Tibial artery (tissue), 4 donors: Measurements from ENCODE around the gene IDH3B.

Experiments
- DNase-seq, 2 donors: peaks; one replicate each; pipeline ENCODE4 v3.0.0-alpha.2; 2019
- H3K27ac ChIP-seq, 2 donors: fragments of 200-600 bp; sonication (generic) in 1 of 2; 1 replicate in 1 of 2; 2 replicates in 1 of 2; pipeline ENCODE4 v1.5.1; 2018 to 2019; ENCODE audit warnings: mild to moderate bottlenecking in 1 of 2
- H3K27me3 ChIP-seq, 2 donors: fragments of 200-600 bp; sonication (generic) in 1 of 2; one replicate each; pipeline versions ENCODE4 v1.5.1 to v1.6.0; 2016 to 2019
- H3K36me3 ChIP-seq, 3 donors: fragments of 200-600 bp; sonication (generic) in 2 of 3; one replicate each; pipeline ENCODE4 v1.5.1; 2016 to 2019; ENCODE audit warnings: mild to moderate bottlenecking in 2 of 3
- H3K4me1 ChIP-seq, 4 donors: fragments of 200-600 bp; sonication (generic) in 2 of 4; 1 replicate in 3 of 4; 2 replicates in 1 of 4; pipeline ENCODE4 v1.5.1; 2016 to 2019
- H3K4me3 ChIP-seq, 2 donors: fragments of 200-600 bp; sonication (generic) in 1 of 2; 1 replicate in 1 of 2; 2 replicates in 1 of 2; pipeline ENCODE4 v1.5.1; 2018 to 2019; ENCODE audit warnings: mild to moderate bottlenecking in 2 of 2
- H3K9me3 ChIP-seq, 3 donors: fragments of 200-600 bp; sonication (generic) in 1 of 3; one replicate each; pipeline ENCODE4 v1.5.1; 2016 to 2019
- CTCF ChIP-seq, 2 experiments: fragments of 200-600 bp in 1 of 2; fragments of 450-650 bp in 1 of 2; IDR thresholded peaks; one replicate each; pipeline ENCODE4 v1.5.1; 2017 to 2019; ENCODE audit warnings: antibody characterized with exemption in 2 of 2, mild to moderate bottlenecking in 1 of 2, moderate library complexity in 1 of 2
- intact Hi-C: fragments of 100-400 bp; cut with DNase I; formaldehyde crosslinking; loops from one replicate; pipeline ENCODE4 v1.15.0; 2023; ENCODE audit warnings: low total_unique reads

Gene IDH3B

DNA sequence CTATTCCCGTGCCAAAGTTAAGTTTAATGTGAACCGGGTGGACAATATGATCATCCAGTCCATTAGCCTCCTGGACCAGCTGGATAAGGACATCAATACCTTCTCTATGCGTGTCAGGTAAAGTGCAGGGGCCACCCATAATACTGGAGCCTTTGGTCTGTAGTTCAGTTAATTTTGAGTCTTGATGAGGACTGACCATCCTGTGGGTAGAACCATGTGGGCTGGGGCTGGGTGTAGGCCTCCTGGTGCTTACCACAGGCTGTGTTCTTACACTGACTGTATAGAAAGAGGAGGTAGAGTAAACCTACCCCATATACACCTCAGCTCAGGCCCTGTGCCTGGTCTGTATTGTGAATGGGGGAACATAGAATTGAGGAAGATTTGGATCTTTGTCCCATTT, 9.2 kb downstream of the IDH3B start:
- no peaks in the 10 kb centered on the region for H3K27me3 ChIP-seq
- H3K9me3 ChIP-seq = no peaks in the 10 kb centered on the region
- peak in 1 of 2 donors; percentile 23 for DNase-seq
- H3K4me3 ChIP-seq = no peak overlapping the region
- no peak overlapping the region for H3K27ac ChIP-seq
- peaks cover 0 to 21% (median 13%) of the 10 kb centered on the region in 4 donors for H3K4me1 ChIP-seq
- H3K36me3 ChIP-seq = peaks cover 49 to 65% (median 58%) of the 10 kb centered on the region in 3 donors
- intact Hi-C loops = loop anchor here (5.0 to 10.0 kb wide), 3 partner anchors 130 to 1188 kb away; partner anchors contain the start of genes NSFL1C and SNRPB
- TF ChIP-seq CTCF (IDR thresholded peaks at IDR 0.05) = no peak

- DNase-seq = peak in 1 of 2 donors; percentile 11
- no peak for TF ChIP-seq CTCF (IDR thresholded peaks at IDR 0.05)
- H3K4me3 ChIP-seq = peak overlapping the region in 1 of 2 donors; percentile 66
- intact Hi-C loops = loop anchor here (5.0 to 10.0 kb wide), 3 partner anchors 130 to 1187 kb away; partner anchors contain the start of genes NSFL1C and SNRPB
- H3K4me1 ChIP-seq = peaks cover 0 to 21% (median 13%) of the 10 kb centered on the region in 4 donors
- no peaks in the 10 kb centered on the region for H3K9me3 ChIP-seq
- H3K27me3 ChIP-seq = no peaks in the 10 kb centered on the region
- H3K36me3 ChIP-seq = peaks cover 46 to 60% (median 54%) of the 10 kb centered on the region in 3 donors
- peak overlapping the region in 1 of 2 donors; percentile 82 for H3K27ac ChIP-seq
These were observed 9.6 kb downstream of the IDH3B start for GRCh38 chr20:2654384-2654822.

DNA sequence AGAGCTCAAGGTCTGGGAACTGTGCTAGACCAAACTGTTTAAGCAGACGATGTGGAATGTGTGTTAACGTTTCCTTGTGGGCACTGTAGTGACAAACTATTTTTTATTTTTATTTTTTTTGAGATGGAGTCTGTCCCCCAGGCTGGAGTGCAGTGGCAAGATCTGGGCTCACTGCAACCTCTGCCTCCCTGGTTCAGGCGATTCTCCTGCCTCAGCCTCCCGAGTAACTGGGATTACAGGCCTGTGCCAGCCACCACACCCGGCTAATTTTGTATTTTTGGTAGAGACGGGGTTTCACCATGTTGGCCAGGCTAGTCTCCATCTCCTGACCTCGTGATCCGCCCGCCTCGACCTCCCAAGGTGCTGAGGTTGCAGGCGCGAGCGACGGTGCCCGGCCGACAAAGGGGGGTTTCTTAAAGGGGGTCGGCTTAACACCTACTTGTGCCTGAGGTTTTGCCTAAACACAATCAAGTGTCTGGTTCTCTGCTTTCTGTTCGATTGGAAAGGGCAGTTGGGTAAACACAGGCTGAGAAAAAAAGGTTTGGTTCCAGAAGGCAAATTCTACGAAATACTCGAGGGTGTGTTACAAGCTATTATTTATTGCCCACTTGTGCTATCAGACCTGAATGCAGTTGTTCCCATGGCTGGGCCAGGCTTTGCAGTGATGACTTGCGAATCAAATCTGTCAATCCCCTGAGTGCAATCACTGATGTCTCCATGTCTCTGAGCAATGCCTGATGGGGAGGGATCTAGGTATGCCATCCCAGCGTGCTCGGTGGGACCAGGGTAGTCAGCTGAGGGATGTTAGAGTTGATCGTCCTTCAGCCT, 10.2 kb downstream of the IDH3B start:
- peaks cover 45 to 54% (median 47%) of the 10 kb centered on the region in 3 donors for H3K36me3 ChIP-seq
- TF ChIP-seq CTCF (IDR thresholded peaks at IDR 0.05) = no peak
- no peaks in the 10 kb centered on the region for H3K9me3 ChIP-seq
- intact Hi-C loops = loop anchor here (2.0 to 10.0 kb wide), 4 partner anchors 39 to 1186 kb away; partner anchors contain the start of genes EBF4, NSFL1C and SNRPB
- no peaks in the 10 kb centered on the region for H3K27me3 ChIP-seq
- DNase-seq = peak in 1 of 2 donors; percentile 23
- H3K4me1 ChIP-seq = peaks cover 0 to 21% (median 13%) of the 10 kb centered on the region in 4 donors
- H3K4me3 ChIP-seq = peak overlapping the region; percentile 66 to 84
- peak overlapping the region; percentile 82 to 89 for H3K27ac ChIP-seq

GRCh38 chr20:2652724-2653555, 11.1 kb downstream of the IDH3B start:
- H3K36me3 ChIP-seq = peaks cover 36 to 46% (median 39%) of the 10 kb centered on the region in 3 donors
- no peaks in the 10 kb centered on the region for H3K27me3 ChIP-seq
- H3K4me1 ChIP-seq = peaks cover 0 to 21% (median 13%) of the 10 kb centered on the region in 4 donors
- peak overlapping the region; percentile 82 to 89 for H3K27ac ChIP-seq
- intact Hi-C loops = loop anchor here (2.0 to 10.0 kb wide), 4 partner anchors 40 to 1186 kb away; partner anchors contain the start of genes EBF4, NSFL1C and SNRPB
- TF ChIP-seq CTCF (IDR thresholded peaks at IDR 0.05) = no peak
- H3K9me3 ChIP-seq = no peaks in the 10 kb centered on the region
- H3K4me3 ChIP-seq = peak overlapping the region; percentile 66 to 84
- peak; percentile 40 to 74 for DNase-seq
